GM19395 (cell line): Measurements from ENCODE around the gene TIGD7.
"Not testable (repeated sequence)": the region's sequence is repeated elsewhere in the genome, so short reads cannot be mapped to it uniquely, and the experiment has no call there.

ENCODE experiments used
- ATAC-seq: cut with Tn5 transposase; IDR thresholded peaks from one replicate; pipeline ENCODE4 v1.9.1; 2021; ENCODE audit warnings: mild to moderate bottlenecking, moderate library complexity; ENCODE audit not compliant: unreplicated experiment

TIGD7 gene

DNA sequence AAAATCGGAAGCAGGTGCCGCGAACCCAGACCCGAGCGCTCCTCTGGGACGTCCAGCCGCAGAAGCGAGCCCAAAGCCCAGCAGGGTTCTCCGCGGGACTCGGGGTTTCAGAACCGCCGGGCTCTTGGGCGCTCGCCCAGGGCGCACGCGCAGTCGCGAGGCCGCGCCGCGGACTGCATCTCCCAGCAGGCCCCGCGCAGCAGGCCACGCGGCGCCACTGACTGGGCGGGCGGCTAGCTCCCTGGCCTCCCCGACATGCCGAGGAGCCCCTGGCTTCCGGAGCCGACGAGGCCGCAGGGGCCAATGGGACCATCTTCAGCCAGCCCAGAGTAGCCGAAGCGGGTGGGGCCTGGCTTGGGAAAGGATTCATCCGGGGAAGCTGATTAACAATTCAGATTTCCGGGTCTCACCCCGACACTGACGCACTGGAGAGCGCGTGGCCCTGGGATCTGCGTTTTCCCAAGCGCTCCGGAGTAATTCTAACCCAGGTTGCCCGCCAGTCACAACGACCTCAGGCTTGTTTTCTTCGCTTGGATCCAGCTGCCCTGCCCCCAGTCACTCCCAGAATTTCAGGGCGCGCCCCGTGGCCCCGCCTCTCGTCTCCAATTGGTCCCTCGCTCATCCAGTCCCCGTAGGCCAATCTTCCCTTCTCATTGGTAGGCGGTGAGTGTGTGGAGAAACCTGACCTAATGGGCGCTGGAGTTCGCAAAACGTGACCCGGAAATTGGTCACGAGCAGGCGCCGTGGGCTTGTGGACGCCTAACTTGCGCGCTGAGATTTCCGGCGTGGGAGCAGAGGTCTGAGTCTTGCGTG is 22.3 kb downstream of the TIGD7 start, which contains the start of gene ZNF263:
TSS of gene ZNF263 (plus strand) at position 762 of the 813 bp plus-strand sequence. CDS start 328 bp downstream, outside the sequence.
- peak; percentile 90 for ATAC-seq

DNA sequence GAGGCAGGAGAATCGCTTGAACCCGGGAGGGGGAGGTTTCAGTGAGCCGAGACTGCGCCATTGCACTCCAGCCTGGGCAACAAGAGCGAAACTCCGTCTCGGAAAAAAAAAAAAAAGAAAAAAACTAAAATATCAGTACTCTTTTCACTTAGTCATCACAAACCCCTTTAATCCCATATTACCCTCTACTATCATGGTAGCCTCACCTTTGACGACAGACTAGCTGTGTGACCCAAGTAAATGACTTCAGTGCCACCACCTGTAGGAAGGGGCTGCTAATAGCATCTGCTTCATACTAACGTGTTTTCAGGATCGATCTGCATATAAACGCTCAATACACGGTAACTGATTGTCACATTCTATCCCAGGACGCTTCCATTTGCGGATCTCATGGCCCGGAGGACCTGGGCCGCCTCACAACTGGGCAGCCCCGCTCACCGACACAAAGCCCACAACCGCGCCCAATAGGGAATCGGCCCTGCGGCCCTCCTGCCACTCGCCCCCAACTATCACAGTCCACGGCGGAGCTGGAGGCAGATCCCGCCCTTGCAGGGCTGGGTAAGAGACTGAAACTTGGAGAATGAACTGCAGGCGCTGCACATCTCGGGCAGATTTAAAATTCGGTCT is 23.0 kb downstream of the TIGD7 start:
- peak; percentile 31 for ATAC-seq

GRCh38 chr16:3281222-3281820 is 23.9 kb downstream of the TIGD7 start:
- ATAC-seq, result no peak

- ATAC-seq, result no peak
Observed at GRCh38 chr16:3276679-3277078, 28.6 kb downstream of the TIGD7 start.

- ATAC-seq, result no peak
Observed at GRCh38 chr16:3274947-3275346, 30.3 kb downstream of the TIGD7 start.

- ATAC-seq, result no peak
Observed at GRCh38 chr16:3274490-3274889, 30.7 kb downstream of the TIGD7 start.

GRCh38 chr16:3271281-3271680 is 33.9 kb downstream of the TIGD7 start:
- ATAC-seq, result not testable (repeated sequence)

DNA sequence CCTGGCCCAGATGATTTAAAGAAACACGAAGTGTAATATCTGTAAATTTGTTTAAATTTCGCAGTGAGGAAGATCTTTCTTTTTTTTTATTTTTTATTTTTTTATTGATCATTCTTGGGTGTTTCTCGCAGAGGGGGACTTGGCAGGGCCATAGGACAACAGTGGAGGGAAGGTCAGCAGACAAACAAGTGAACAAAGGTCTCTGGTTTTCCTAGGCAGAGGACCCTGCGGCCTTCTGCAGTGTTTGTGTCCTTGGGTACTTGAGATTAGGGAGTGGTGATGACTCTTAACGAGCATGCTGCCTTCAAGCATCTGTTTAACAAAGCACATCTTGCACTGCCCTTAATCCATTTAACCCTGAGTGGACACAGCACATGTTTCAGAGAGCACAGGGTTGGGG is 34.5 kb downstream of the TIGD7 start:
- not testable (repeated sequence) for ATAC-seq

DNA sequence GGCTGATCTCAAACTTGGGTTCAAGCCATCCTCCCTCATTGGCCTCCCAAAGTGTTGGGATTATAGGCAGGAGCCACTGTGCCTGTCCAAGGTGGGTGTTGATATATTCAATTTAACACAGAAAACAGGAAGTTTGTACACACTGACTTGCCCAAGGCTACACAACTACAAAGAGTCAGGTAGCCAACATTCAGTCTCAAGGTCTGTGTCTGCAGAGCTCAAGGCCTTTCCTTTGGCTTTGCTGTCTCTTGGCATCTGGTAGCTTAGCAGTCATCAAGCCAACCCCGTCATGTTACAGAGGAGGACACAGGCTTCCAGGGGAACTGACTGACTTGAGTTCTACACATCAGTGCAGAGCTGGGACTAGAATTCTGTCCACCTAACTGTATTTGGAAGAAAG is 36.9 kb downstream of the TIGD7 start:
- no peak for ATAC-seq

DNA sequence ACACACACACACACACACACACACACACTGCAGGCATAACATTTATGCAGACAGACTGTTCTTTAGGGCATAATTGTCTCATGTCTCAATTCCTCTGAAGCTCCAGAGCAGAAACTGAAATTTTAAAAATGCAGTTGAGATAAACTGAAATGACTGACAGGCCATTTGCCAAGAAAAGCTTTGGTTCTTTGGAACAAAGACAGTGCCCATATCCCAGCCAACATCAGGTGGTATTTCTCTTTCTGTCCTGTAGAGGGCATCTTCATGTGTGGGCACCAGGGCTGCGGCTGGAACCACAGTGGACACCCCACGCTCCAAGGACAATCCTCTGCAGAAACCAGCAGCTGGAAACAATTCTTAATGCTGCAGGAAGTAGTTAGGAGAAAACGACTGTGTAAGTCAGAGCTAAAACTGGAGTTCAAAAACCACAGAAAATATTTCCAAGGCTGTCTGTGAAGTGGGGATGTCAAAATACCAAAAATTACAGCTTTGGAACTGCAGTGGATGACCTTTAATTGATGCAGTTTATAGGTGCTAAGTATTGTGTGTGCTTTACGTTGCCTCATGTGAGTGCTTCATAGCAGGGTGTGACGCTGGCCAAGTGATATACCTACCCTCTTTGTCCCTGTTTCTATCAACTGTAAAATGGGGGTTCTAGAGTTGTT is 38.2 kb downstream of the TIGD7 start:
- no peak for ATAC-seq

GRCh38 chr16:3264137-3265036 is 40.8 kb downstream of the TIGD7 start:
- ATAC-seq, result peak; percentile 81

DNA sequence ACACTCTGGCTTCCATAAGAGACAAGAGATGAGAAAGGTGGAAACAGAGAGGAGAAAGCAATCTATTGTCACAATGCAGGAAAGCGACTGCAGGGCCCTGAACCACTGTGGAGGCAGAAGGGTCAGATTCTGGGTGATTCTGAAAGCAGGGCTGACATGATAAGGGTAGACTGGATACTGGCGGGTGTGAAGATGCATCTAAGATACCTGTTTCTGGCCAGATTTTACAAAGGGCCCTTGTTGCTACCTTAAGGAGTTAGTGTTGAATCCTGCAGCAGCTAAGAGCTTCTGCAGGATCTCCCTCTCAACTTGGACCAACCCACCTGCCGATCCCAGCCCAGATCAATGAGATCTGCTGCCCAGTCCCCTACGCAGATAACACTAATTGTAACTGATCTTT is 42.7 kb downstream of the TIGD7 start:
- ATAC-seq, result no peak

GRCh38 chr16:3259836-3260235 is 45.4 kb downstream of the TIGD7 start:
- no peak for ATAC-seq

- no peak for ATAC-seq
Observed at GRCh38 chr16:3256866-3257465, 48.3 kb downstream of the TIGD7 start.

DNA sequence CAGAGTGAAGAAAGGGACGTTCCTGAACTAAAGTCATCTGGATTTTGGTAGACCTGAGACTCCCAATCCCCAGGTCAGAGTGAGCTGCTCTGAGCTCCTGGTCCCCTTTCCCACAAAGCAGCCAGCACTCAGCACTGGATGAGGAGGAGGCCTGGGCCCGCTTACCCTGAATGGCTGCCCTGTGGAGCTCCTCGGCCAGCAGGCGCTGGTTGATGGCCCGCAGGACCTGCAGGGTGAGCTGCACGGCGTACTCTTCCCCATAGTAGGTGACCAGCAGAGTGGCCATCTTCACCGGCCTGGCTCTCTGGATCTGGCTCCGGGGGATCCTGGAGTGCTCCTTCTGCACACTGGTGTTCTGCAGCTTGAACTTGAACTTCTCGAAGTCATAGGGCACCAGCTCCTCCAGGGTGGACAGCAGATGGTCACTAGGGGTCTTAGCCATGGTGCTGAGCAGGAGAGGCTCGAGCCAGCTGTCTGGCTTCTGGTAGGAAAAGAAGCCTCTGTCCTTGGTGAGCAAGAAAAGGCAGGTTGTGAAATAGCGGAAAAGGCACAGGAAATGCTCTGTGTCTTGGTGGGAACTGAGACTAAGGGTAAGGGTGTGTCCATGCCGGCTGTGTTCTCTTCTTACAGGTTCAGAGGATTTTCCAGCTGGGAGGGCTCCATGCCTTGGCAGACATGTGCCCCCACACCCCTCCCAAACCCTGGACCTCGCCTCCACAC is 48.9 kb downstream of the TIGD7 start, which contains the start of gene MEFV:
TSS of gene MEFV (minus strand) at position 488 of the 720 bp plus-strand sequence. CDS start at position 442, 46 bp downstream.
- no peak for ATAC-seq

GRCh38 chr16:3254309-3254708 is 50.9 kb downstream of the TIGD7 start:
- ATAC-seq, result no peak

DNA sequence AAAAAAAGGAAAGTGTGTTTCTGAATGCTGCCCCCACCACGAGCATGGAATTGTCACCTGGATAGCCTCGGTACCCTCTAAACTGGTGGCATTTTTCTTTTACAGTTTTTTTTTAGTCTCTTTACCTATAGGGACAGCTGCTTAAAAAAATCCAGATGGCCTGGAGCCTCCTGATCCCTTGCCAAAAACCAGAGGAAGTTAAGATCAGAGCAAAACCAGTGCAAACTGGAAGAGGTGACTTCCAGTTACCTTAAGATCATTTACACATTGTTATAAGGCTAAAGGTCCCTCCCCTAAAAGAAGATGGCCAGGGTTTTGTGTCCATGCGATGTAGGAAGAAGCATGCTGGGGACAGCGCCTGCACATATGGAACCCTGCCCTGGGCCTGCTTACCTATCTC is 52.3 kb downstream of the TIGD7 start:
- ATAC-seq, result no peak

- no peak for ATAC-seq
Observed at GRCh38 chr16:3249451-3249850, 55.8 kb downstream of the TIGD7 start.

- no peak for ATAC-seq
Observed at GRCh38 chr16:3249020-3249419, 56.2 kb downstream of the TIGD7 start.
